Measurements from ENCODE around the gene PIGU. TPM values are rescaled to one million over a fixed set of nuclear protein-coding genes. Genes with fewer than 3 reads are reported as not detected.

PIGU gene
- total RNA-seq, 1 donor from 2014 or later = 12.3 TPM

DNA sequence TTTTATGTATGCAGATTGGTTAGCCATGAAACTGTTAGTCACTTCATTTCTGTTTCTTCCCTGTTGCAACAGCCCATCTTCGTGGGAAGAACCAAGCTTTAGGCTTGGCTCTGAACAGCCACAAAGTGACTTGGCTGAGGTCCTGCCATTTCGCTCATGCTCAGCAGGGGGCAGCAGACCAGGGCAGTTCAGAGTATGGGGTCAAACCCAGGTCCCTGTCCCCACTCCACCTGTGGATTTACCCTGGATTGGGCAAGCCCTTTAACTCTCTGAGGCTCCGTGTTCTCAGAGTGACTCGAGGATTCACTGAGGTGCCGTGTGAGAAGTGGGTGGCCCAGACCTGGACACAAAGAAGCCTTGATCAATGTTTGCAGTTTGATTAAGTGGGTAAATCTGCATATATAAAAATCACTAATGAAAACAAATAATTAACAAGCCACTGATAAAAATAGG is 138.2 kb downstream of the PIGU start:
- no peaks in the 10 kb centered on the region for H3K9me3 ChIP-seq

DNA sequence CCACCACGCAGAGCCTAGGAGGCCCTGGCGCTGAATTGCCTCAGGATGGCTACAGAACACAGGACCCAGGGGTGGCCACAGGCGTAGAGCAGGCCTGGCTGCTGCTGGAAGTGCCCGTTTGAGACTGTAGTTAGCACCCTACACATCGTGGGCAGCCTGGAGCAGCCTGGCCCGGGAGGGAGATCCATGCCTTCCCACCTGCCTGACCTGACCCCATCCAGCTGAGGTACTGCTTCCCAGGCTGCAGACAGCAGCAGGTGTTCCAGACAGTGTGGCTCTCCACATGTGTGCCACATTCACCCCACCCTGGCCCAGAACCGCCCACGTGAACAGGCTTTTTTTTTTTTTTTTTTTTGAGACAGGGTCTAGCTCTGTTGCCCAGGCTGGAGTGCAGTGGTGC is 139.2 kb downstream of the PIGU start:
- intact Hi-C loops (cut with DNase I) = loop anchor here (10.0 kb wide), 1 partner anchor 167 kb away; the partner anchor contains the start of gene TP53INP2
- no peak for DNase-seq (ENCODE audit: extremely low spot score in 2 of 2)
- Histone ChIP-seq H3K4me3 (no peak overlapping the region), H3K9me3 (no peaks in the 10 kb centered on the region), H3K36me3 (peaks cover 0 to 57% of the 10 kb centered on the region in 2 donors), H3K27me3 (no peaks in the 10 kb centered on the region), H3K4me1 (no peaks in the 10 kb centered on the region), H3K27ac (no peak overlapping the region)
- no peak for TF ChIP-seq POLR2A (IDR thresholded peaks at IDR 0.05)
- no peak for TF ChIP-seq POLR2AphosphoS5 (IDR thresholded peaks at IDR 0.05; ENCODE audit: insufficient read depth in 1 of 2, low read depth in 1 of 2)
- TF ChIP-seq, protein P1, sequence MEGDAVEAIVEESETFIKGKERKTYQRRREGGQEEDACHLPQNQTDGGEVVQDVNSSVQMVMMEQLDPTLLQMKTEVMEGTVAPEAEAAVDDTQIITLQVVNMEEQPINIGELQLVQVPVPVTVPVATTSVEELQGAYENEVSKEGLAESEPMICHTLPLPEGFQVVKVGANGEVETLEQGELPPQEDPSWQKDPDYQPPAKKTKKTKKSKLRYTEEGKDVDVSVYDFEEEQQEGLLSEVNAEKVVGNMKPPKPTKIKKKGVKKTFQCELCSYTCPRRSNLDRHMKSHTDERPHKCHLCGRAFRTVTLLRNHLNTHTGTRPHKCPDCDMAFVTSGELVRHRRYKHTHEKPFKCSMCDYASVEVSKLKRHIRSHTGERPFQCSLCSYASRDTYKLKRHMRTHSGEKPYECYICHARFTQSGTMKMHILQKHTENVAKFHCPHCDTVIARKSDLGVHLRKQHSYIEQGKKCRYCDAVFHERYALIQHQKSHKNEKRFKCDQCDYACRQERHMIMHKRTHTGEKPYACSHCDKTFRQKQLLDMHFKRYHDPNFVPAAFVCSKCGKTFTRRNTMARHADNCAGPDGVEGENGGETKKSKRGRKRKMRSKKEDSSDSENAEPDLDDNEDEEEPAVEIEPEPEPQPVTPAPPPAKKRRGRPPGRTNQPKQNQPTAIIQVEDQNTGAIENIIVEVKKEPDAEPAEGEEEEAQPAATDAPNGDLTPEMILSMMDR (IDR thresholded peaks at IDR 0.05) = no peak

More for the DNA sequence above, 138.2 kb downstream of the PIGU start:
- DNase-seq (ENCODE audit: extremely low spot score in 2 of 2) = no peak
- intact Hi-C loops (cut with DNase I) = loop anchor here (10.0 kb wide), 1 partner anchor 166 kb away; the partner anchor contains the start of gene TP53INP2
- TF ChIP-seq POLR2AphosphoS5 (IDR thresholded peaks at IDR 0.05; ENCODE audit: insufficient read depth in 1 of 2, low read depth in 1 of 2) = no peak
- TF ChIP-seq, protein P1 (IDR thresholded peaks at IDR 0.05) = peak; percentile 22 to 45 (median 40)
- Histone ChIP-seq H3K27me3 (no peaks in the 10 kb centered on the region), H3K4me3 (no peak overlapping the region), H3K27ac (no peak overlapping the region), H3K36me3 (peaks cover 0 to 53% of the 10 kb centered on the region in 2 donors), H3K4me1 (no peaks in the 10 kb centered on the region)

GRCh38 chr20:34536798-34537394 is 140.0 kb downstream of the PIGU start:
- H3K36me3 ChIP-seq = peaks cover 0 to 65% of the 10 kb centered on the region in 2 donors
- DNase-seq (ENCODE audit: extremely low spot score in 2 of 2) = no peak

DNA sequence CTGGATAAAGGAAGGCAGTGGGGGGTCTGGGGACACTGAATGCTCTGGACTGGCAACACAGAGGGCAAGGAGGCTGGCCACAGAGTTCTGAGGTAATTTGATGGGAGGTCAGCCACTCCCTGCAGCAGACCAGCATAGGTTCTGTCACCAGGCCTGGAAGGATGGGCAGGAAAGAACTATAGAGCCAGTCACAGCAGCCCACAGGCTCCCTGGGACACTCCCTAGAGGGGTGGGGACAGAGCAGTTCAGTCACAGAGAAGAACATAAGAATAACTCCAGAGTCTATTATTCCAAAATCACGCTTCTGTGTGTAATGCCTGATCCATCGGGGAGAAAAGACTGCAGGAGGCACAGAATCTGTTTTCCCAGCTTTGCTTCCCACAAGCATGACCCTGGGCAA is 141.0 kb downstream of the PIGU start:
- intact Hi-C loops (cut with DNase I) = loop anchor here (10.0 kb wide), 1 partner anchor 169 kb away; the partner anchor contains the start of gene TP53INP2
- H3K36me3 ChIP-seq = peaks cover 0 to 66% of the 10 kb centered on the region in 2 donors
- no peak overlapping the region for H3K27ac ChIP-seq
- H3K9me3 ChIP-seq = no peaks in the 10 kb centered on the region
- TF ChIP-seq POLR2AphosphoS5 (IDR thresholded peaks at IDR 0.05; ENCODE audit: insufficient read depth in 1 of 2, low read depth in 1 of 2) (no peak), POLR2A (IDR thresholded peaks at IDR 0.05) (no peak)
- TF ChIP-seq, protein P1 (IDR thresholded peaks at IDR 0.05) = no peak
- no peak for DNase-seq (ENCODE audit: extremely low spot score in 2 of 2)
- H3K4me1 ChIP-seq = no peaks in the 10 kb centered on the region
- no peak overlapping the region for H3K4me3 ChIP-seq
- H3K27me3 ChIP-seq = no peaks in the 10 kb centered on the region

More at GRCh38 chr20:34536798-34537394, 140.0 kb downstream of the PIGU start:
- Histone ChIP-seq H3K4me3 (no peak overlapping the region), H3K27me3 (no peaks in the 10 kb centered on the region), H3K27ac (no peak overlapping the region), H3K9me3 (no peaks in the 10 kb centered on the region), H3K4me1 (no peaks in the 10 kb centered on the region)
- intact Hi-C loops (cut with DNase I) = loop anchor here (10.0 kb wide), 1 partner anchor 168 kb away; the partner anchor contains the start of gene TP53INP2
- TF ChIP-seq POLR2AphosphoS5 (IDR thresholded peaks at IDR 0.05; ENCODE audit: insufficient read depth in 1 of 2, low read depth in 1 of 2) = no peak
- TF ChIP-seq, protein P1 (IDR thresholded peaks at IDR 0.05) = peak in 1 of 3 experiments; percentile 15

DNA sequence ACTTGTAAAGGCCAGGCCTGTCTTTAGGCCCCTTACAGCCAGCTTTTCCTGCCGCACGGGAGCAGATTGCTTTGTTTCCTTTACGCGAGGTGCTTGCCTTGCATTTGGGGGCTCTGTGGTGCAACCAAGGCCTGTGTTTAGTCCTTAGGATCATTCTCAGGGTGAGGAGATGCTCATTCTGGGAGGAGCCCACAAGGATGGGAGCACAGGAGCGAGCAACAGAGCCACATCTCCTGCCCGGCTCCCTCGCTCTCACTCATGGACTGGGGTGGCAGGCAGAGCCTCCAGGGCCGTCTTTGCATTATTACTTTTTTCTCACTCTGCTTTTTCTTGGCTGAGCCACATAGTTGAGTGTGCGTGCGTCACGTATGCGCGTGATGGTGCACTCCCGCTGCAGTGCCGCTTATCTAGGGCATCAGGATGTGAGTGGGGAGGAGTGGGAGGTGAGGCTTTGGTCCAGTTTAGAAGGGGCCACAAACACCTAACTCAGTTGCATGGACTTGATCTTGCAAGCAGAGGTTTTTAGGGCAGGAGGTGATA is 141.5 kb downstream of the PIGU start:
- intact Hi-C loops (cut with DNase I) = loop anchor here (10.0 kb wide), 1 partner anchor 169 kb away; the partner anchor contains the start of gene TP53INP2
- Histone ChIP-seq H3K27ac (no peak overlapping the region), H3K36me3 (peaks cover 0 to 66% of the 10 kb centered on the region in 2 donors), H3K4me1 (peaks cover 4% of the 10 kb centered on the region), H3K4me3 (no peak overlapping the region), H3K9me3 (no peaks in the 10 kb centered on the region), H3K27me3 (no peaks in the 10 kb centered on the region)
- TF ChIP-seq POLR2A (IDR thresholded peaks at IDR 0.05) (no peak), POLR2AphosphoS5 (IDR thresholded peaks at IDR 0.05; ENCODE audit: insufficient read depth in 1 of 2, low read depth in 1 of 2) (no peak)
- TF ChIP-seq, protein P1 (IDR thresholded peaks at IDR 0.05) = no peak
- no peak for DNase-seq (ENCODE audit: extremely low spot score in 2 of 2)
